HEK293 (cell line): Measurements from ENCODE around the gene UACA.
A peak's percentile ranks its signal among the peaks of the same experiment; 100 is the strongest.

Experiments
- GLI4 ChIP-seq: fragments of 450-650 bp; formaldehyde crosslinking; IDR thresholded peaks from 2 replicates; pipeline ENCODE4 v1.5.1; 2016; ENCODE audit warnings: missing biosample characterization, missing genetic modification characterization
- HOXC10 ChIP-seq: sonication (generic); formaldehyde crosslinking; IDR thresholded peaks from 2 replicates; pipeline ENCODE4 v1.8.1; 2023; ENCODE audit warnings: mild to moderate bottlenecking, missing genetic modification reagents
- IKZF3 ChIP-seq: fragments of 450-650 bp; IDR thresholded peaks from 2 replicates; pipeline ENCODE4 v1.5.0; 2018; ENCODE audit warnings: missing biosample characterization, mild to moderate bottlenecking, missing genetic modification characterization, moderate library complexity
- KLF16 ChIP-seq: fragments of 450-650 bp; formaldehyde crosslinking; IDR thresholded peaks from 2 replicates; pipeline ENCODE4 v1.5.1; 2017; ENCODE audit warnings: missing biosample characterization, missing genetic modification characterization
- PRDM6 ChIP-seq: fragments of 450-650 bp; formaldehyde crosslinking; IDR thresholded peaks from 2 replicates; pipeline ENCODE4 v1.5.1; 2017; ENCODE audit warnings: missing biosample characterization, missing genetic modification characterization
- YY1 ChIP-seq: fragments of 450-650 bp; formaldehyde crosslinking; IDR thresholded peaks from 2 replicates; pipeline ENCODE4 v1.5.1; 2018; ENCODE audit warnings: missing biosample characterization, missing genetic modification characterization
- ZBTB49 ChIP-seq: fragments of 450-650 bp; formaldehyde crosslinking; IDR thresholded peaks from 2 replicates; pipeline ENCODE4 v1.5.1; 2016; ENCODE audit warnings: missing biosample characterization, missing genetic modification characterization, low read depth
- ZEB2 ChIP-seq: fragments of 450-650 bp; formaldehyde crosslinking; IDR thresholded peaks from 2 replicates; pipeline ENCODE4 v1.5.1; 2016; ENCODE audit warnings: missing biosample characterization, missing genetic modification characterization
- ZIC2 ChIP-seq: fragments of 450-650 bp; formaldehyde crosslinking; IDR thresholded peaks from 2 replicates; pipeline ENCODE4 v1.5.1; 2016; ENCODE audit warnings: missing biosample characterization, missing genetic modification characterization
- ZNF10 ChIP-seq: fragments of 450-650 bp; formaldehyde crosslinking; IDR thresholded peaks from 2 replicates; pipeline ENCODE4 v1.5.1; 2017; ENCODE audit warnings: missing biosample characterization, missing genetic modification characterization
- ZNF132 ChIP-seq: fragments of 450-650 bp; formaldehyde crosslinking; IDR thresholded peaks from 2 replicates; pipeline ENCODE4 v1.5.1; 2017; ENCODE audit warnings: missing biosample characterization, missing genetic modification characterization, borderline replicate concordance
- ZNF169 ChIP-seq: fragments of 450-650 bp; formaldehyde crosslinking; IDR thresholded peaks from 2 replicates; pipeline ENCODE4 v1.5.1; 2016; ENCODE audit warnings: missing biosample characterization, missing genetic modification characterization
- ZNF2 ChIP-seq: fragments of 450-650 bp; formaldehyde crosslinking; IDR thresholded peaks from 2 replicates; pipeline ENCODE4 v1.5.1; 2016; ENCODE audit warnings: missing biosample characterization, missing genetic modification characterization
- ZNF280D ChIP-seq: fragments of 450-650 bp; formaldehyde crosslinking; IDR thresholded peaks from 2 replicates; pipeline ENCODE4 v1.5.1; 2016; ENCODE audit warnings: missing biosample characterization, missing genetic modification characterization
- ZNF324 ChIP-seq: fragments of 450-650 bp; formaldehyde crosslinking; IDR thresholded peaks from 2 replicates; pipeline ENCODE4 v1.5.1; 2016; ENCODE audit warnings: missing biosample characterization, missing genetic modification characterization
- ZNF366 ChIP-seq: fragments of 450-650 bp; formaldehyde crosslinking; conservative IDR thresholded peaks from 2 replicates; pipeline ENCODE4 v1.5.1; 2016; ENCODE audit warnings: missing biosample characterization, missing genetic modification characterization
- ZNF48 ChIP-seq: fragments of 450-650 bp; formaldehyde crosslinking; IDR thresholded peaks from 2 replicates; pipeline ENCODE4 v1.5.1; 2016; ENCODE audit warnings: missing biosample characterization, missing genetic modification characterization
- ZNF488 ChIP-seq: fragments of 450-650 bp; formaldehyde crosslinking; IDR thresholded peaks from 2 replicates; pipeline ENCODE4 v1.5.1; 2016; ENCODE audit warnings: missing biosample characterization, missing genetic modification characterization
- ZNF513 ChIP-seq: fragments of 450-650 bp; IDR thresholded peaks from 2 replicates; pipeline ENCODE4 v1.5.1; 2018; ENCODE audit warnings: missing biosample characterization, missing genetic modification characterization
- ZNF549 ChIP-seq: fragments of 450-650 bp; IDR thresholded peaks from 2 replicates; pipeline ENCODE4 v1.5.1; 2018; ENCODE audit warnings: missing biosample characterization, missing genetic modification characterization, mild to moderate bottlenecking, inconsistent platforms, moderate library complexity
- ZNF600 ChIP-seq: fragments of 450-650 bp; formaldehyde crosslinking; IDR thresholded peaks from 2 replicates; pipeline ENCODE4 v1.5.1; 2016; ENCODE audit warnings: missing biosample characterization, missing genetic modification characterization
- ZNF610 ChIP-seq: fragments of 450-650 bp; formaldehyde crosslinking; IDR thresholded peaks from 2 replicates; pipeline ENCODE4 v1.5.1; 2016; ENCODE audit warnings: missing biosample characterization, missing genetic modification characterization, borderline replicate concordance
- ZNF660 ChIP-seq: fragments of 450-650 bp; IDR thresholded peaks from 2 replicates; pipeline ENCODE4 v1.5.1; 2018; ENCODE audit warnings: missing biosample characterization, mild to moderate bottlenecking, missing genetic modification characterization
- ZNF76 ChIP-seq: fragments of 450-650 bp; formaldehyde crosslinking; IDR thresholded peaks from 2 replicates; pipeline ENCODE4; 2016; ENCODE audit warnings: low read depth, missing biosample characterization, missing genetic modification characterization, borderline replicate concordance
- ZNF785 ChIP-seq: fragments of 450-650 bp; formaldehyde crosslinking; IDR thresholded peaks from 2 replicates; pipeline ENCODE4 v1.5.1; 2016; ENCODE audit warnings: missing biosample characterization, missing genetic modification characterization
- ZXDB ChIP-seq: fragments of 450-650 bp; formaldehyde crosslinking; IDR thresholded peaks from 2 replicates; pipeline ENCODE4 v1.5.1; 2016; ENCODE audit warnings: missing biosample characterization, missing genetic modification characterization
- TF ChIP-seq, protein P1 (sequence below): fragments of 450-650 bp; formaldehyde crosslinking; IDR thresholded peaks from 2 replicates; pipeline ENCODE4 v1.5.1; 2016; ENCODE audit warnings: missing biosample characterization, missing genetic modification characterization
- TF ChIP-seq, protein P2 (sequence below): fragments of 450-650 bp; formaldehyde crosslinking; IDR thresholded peaks from 2 replicates; pipeline ENCODE4 v1.5.0; 2017; ENCODE audit warnings: missing biosample characterization, missing genetic modification characterization, borderline replicate concordance

Gene UACA

DNA sequence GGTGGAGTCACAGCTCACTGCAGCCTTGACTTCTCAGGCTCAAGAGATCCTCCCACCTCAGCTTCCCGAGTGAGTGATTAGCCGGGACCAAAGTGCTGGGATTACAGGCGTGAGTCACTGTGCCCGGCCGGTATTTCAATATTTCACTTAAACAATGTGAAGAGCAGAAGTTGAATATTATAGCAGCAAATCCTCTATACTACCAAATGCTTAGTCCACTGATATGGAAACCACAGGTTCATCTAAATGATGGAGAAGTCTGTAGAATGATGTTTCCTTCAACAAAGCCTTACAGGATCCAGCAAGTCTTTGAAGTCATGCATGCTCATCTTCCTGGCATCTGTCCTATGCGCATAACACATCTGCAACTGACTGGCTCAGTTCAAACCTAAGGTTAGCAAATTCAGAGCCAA is 20.3 kb upstream of the UACA start (continued):
- TF ChIP-seq ZNF488 = no peak
- no peak for TF ChIP-seq ZNF2 (tag by site-specific recombination)
- TF ChIP-seq ZNF76 = no peak
- TF ChIP-seq, protein P1, sequence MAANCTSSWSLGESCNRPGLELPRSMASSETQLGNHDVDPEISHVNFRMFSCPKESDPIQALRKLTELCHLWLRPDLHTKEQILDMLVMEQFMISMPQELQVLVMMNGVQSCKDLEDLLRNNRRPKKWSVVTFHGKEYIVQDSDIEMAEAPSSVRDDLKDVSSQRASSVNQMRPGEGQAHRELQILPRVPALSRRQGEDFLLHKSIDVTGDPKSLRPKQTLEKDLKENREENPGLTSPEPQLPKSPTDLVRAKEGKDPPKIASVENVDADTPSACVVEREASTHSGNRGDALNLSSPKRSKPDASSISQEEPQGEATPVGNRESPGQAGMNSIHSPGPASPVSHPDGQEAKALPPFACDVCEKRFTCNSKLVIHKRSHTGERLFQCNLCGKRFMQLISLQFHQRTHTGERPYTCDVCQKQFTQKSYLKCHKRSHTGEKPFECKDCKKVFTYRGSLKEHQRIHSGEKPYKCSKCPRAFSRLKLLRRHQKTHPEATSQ (tag by site-specific recombination) = no peak
- TF ChIP-seq ZIC2 = no peak
- TF ChIP-seq ZNF169 (tag by site-specific recombination) = no peak
- TF ChIP-seq ZNF610 = no peak
- TF ChIP-seq ZNF132 = no peak
- peak; percentile 41; the same call in 1 of the 2 replicates for TF ChIP-seq ZNF366 (tag by site-specific recombination)
- no peak for TF ChIP-seq ZNF10 (tag by site-specific recombination)
- TF ChIP-seq ZNF324 (tag by site-specific recombination) = no peak
- no peak for TF ChIP-seq YY1 (tag by site-specific recombination)
- TF ChIP-seq PRDM6 (tag by site-specific recombination) = no peak
- peak; percentile 64 for TF ChIP-seq ZNF600 (tag by site-specific recombination)
- TF ChIP-seq, protein P2, sequence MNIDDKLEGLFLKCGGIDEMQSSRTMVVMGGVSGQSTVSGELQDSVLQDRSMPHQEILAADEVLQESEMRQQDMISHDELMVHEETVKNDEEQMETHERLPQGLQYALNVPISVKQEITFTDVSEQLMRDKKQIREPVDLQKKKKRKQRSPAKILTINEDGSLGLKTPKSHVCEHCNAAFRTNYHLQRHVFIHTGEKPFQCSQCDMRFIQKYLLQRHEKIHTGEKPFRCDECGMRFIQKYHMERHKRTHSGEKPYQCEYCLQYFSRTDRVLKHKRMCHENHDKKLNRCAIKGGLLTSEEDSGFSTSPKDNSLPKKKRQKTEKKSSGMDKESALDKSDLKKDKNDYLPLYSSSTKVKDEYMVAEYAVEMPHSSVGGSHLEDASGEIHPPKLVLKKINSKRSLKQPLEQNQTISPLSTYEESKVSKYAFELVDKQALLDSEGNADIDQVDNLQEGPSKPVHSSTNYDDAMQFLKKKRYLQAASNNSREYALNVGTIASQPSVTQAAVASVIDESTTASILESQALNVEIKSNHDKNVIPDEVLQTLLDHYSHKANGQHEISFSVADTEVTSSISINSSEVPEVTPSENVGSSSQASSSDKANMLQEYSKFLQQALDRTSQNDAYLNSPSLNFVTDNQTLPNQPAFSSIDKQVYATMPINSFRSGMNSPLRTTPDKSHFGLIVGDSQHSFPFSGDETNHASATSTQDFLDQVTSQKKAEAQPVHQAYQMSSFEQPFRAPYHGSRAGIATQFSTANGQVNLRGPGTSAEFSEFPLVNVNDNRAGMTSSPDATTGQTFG (tag by site-specific recombination) = no peak
- TF ChIP-seq ZEB2 (tag by site-specific recombination) = peak; percentile 67
- peak; percentile 52; the same call in 1 of the 2 replicates for TF ChIP-seq ZNF660 (tag by site-specific recombination)
- no peak for TF ChIP-seq GLI4
- no peak for TF ChIP-seq ZNF280D
- no peak for TF ChIP-seq ZNF513 (tag by site-specific recombination)
- no peak for TF ChIP-seq HOXC10 (CRISPR knock-in tag)
- TF ChIP-seq ZNF48 = no peak
- TF ChIP-seq ZNF549 (tag by site-specific recombination) = no peak
- no peak for TF ChIP-seq ZBTB49 (tag by site-specific recombination)
- no peak for TF ChIP-seq KLF16
- no peak for TF ChIP-seq ZXDB (tag by site-specific recombination)
- no peak for TF ChIP-seq ZNF785 (tag by site-specific recombination)
- TF ChIP-seq IKZF3 (tag by site-specific recombination) = no peak
